Measurements from ENCODE around the gene POLN.

The POLN gene

GRCh38 chr4:2079006-2079405 lies 162.9 kb downstream of the POLN start:
- no peak for DNase-seq

GRCh38 chr4:2078584-2078983 lies 163.3 kb downstream of the POLN start:
- no peak for DNase-seq

- DNase-seq, result no peak
These were observed 164.1 kb downstream of the POLN start for GRCh38 chr4:2077537-2078460.

- no peak for DNase-seq
These were observed 164.9 kb downstream of the POLN start for GRCh38 chr4:2076908-2077536.

GRCh38 chr4:2075987-2076907 lies 165.7 kb downstream of the POLN start:
- no peak for DNase-seq

- DNase-seq, result no peak
These were observed 166.5 kb downstream of the POLN start for GRCh38 chr4:2075171-2075986.

- DNase-seq, result no peak
These were observed 167.3 kb downstream of the POLN start for GRCh38 chr4:2074588-2074987.

GRCh38 chr4:2073808-2074481 lies 168.0 kb downstream of the POLN start:
- DNase-seq, result no peak

- DNase-seq, result no peak
These were observed 168.7 kb downstream of the POLN start for GRCh38 chr4:2072971-2073807.

- no peak for DNase-seq
These were observed 169.7 kb downstream of the POLN start for GRCh38 chr4:2071912-2072867.

GRCh38 chr4:2071252-2071911 lies 170.5 kb downstream of the POLN start:
- DNase-seq, result peak; percentile 49

GRCh38 chr4:2070421-2071251 lies 171.3 kb downstream of the POLN start:
- no peak for DNase-seq

- no peak for DNase-seq
These were observed 171.9 kb downstream of the POLN start for GRCh38 chr4:2069986-2070385.

- DNase-seq, result no peak
These were observed 172.6 kb downstream of the POLN start for GRCh38 chr4:2069161-2069971.

- no peak for DNase-seq
These were observed 173.4 kb downstream of the POLN start for GRCh38 chr4:2068566-2068965.

GRCh38 chr4:2068198-2068470 lies 173.8 kb downstream of the POLN start:
- no peak for DNase-seq

- DNase-seq, result no peak
These were observed 174.3 kb downstream of the POLN start for GRCh38 chr4:2067446-2068197.
